ENCODE results near the gene TLL1.

TLL1 gene

DNA sequence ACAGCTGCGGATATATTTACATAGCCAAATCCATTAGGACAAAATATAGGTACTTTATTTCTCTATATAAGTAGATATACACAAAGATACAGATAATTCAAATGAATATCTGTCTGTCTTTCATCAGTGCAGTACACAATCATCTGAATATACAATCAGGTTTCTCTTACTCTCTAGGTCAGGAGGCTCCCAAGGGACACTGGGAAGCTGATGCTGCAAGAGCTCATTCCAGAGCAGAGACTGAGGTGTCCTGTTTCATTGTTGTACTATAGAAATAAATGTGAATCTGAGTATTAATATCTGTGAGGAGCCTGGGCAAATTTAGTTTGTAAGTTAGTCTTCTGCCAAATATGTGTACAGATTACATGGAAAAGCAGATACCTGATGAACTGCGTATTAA, 4.2 kb downstream of the TLL1 start:
- peak; percentile 72 for DNase-seq (ENCODE audit: low read depth)
- TF ChIP-seq, protein P1, sequence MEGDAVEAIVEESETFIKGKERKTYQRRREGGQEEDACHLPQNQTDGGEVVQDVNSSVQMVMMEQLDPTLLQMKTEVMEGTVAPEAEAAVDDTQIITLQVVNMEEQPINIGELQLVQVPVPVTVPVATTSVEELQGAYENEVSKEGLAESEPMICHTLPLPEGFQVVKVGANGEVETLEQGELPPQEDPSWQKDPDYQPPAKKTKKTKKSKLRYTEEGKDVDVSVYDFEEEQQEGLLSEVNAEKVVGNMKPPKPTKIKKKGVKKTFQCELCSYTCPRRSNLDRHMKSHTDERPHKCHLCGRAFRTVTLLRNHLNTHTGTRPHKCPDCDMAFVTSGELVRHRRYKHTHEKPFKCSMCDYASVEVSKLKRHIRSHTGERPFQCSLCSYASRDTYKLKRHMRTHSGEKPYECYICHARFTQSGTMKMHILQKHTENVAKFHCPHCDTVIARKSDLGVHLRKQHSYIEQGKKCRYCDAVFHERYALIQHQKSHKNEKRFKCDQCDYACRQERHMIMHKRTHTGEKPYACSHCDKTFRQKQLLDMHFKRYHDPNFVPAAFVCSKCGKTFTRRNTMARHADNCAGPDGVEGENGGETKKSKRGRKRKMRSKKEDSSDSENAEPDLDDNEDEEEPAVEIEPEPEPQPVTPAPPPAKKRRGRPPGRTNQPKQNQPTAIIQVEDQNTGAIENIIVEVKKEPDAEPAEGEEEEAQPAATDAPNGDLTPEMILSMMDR (conservative IDR thresholded peaks at IDR 0.05; ENCODE audit: low read depth, low read length) = no peak
- no peak overlapping the region for H3K4me3 ChIP-seq (ENCODE audit: low read depth, low read length)

DNA sequence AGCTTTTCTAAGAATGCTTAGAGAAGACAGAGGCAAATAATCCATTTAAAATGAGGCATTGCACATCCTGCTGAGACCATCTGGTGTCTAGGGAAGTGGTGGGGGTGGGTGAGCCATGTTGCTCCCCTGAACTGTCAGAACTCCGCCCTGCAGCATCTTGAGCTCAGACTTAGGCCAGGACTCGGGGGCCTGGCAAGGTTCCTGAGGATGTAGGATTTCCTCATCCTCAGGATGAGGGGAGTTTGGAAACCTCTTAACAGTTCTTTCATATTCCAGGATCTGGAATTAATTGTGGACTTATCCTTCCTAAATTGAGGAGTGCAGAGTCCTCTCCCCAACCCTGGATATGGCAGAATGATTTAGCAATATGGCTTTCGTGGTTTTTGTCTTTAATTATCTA, 6.6 kb downstream of the TLL1 start:
- H3K4me3 ChIP-seq (ENCODE audit: low read depth, low read length) = no peak overlapping the region
- no peak for DNase-seq (ENCODE audit: low read depth)
- TF ChIP-seq, protein P1 (conservative IDR thresholded peaks at IDR 0.05; ENCODE audit: low read depth, low read length) = no peak

DNA sequence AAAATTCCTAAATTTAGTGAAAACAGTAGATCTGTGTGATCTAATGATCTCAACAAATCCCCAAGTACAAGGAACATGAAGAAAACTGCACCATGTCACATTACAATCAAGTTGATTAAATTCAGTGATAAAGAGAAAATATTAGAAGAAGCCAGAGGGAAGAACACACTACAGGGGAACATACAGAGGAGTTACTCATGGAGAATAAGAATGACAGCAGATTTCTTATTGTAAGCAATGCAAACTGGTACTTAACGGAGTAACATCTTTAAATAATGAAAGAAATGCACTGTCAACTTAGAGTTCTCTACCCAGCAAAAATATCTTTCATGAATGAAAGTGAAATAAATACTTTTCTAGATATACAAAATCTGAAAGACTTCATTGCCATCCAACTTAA, 21.1 kb downstream of the TLL1 start:
- no peak for DNase-seq (ENCODE audit: low read depth)
- H3K4me3 ChIP-seq (ENCODE audit: low read depth, low read length) = no peak overlapping the region
- TF ChIP-seq, protein P1 (conservative IDR thresholded peaks at IDR 0.05; ENCODE audit: low read depth, low read length) = no peak

DNA sequence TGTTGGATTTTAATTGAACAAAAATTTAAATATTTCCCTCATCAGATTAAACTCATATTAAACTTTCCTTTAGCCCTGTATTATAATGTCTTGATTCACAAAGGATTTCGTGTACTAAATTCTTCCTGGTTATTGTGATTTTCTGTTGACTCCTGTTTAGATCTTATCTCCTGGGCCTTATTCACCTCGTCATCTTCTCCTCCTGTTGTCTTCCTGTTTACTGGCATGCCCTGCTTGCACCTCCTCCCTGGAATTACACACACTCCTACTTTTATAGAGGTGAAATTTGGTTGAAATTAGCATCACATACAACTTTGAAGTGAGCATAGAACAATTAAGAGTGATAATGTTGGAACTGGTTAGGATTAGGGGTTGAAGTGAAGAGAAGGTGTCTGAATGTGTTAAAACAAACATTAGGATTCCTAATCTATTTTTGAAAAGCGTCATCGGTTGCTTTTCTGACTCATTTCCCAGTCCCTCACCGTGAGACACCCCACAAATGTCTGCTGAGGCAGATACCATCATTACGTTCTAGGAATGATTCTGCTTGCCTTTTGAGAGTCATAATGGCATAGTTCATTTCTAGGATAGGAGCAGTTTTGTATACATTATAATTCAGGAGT, 32.5 kb downstream of the TLL1 start:
- no peak for DNase-seq (ENCODE audit: low read depth)
- TF ChIP-seq, protein P1 (conservative IDR thresholded peaks at IDR 0.05; ENCODE audit: low read depth, low read length) = no peak

DNA sequence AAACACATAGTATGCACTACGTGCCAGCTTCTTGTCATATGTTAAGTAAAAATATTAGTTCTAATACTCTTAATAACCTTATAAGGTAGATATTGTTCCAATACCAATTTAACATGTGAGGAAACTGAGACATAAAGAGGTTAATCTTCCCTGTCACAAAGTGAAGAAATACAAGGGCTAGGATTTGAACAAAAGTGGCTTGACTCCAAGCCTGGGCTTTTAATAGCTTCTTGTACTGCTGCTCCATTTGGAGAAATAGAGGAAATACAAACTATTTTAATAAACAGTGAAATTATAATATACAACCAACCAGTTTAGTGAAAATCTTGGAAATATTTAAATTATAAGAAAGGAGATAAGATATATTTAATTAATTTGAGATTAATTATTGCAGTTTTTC, 33.2 kb downstream of the TLL1 start:
- H3K4me3 ChIP-seq (ENCODE audit: low read depth, low read length) = no peak overlapping the region
- DNase-seq (ENCODE audit: low read depth) = no peak
- TF ChIP-seq, protein P1 (conservative IDR thresholded peaks at IDR 0.05; ENCODE audit: low read depth, low read length) = no peak

More for the DNA sequence above, 32.5 kb downstream of the TLL1 start:
- H3K4me3 ChIP-seq (ENCODE audit: low read depth, low read length) = no peak overlapping the region

DNA sequence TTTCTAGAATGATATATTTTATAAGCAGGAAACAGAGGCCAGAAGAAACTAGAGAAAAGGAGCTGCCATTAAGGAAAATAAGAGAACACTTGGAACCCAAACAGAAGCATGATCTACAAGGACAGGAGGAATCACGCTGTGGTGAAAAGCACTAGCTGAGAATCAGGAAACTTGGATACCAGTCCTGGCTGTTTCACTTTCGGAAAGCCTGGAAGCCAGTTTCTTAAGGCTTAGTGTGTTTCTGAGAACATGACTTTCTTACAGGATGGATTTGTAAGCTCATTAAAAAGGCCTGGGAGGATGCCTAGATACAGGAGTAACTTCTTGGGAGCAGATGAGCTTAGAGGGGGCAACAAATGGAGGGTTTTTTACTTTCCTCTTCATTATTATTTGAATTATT, 36.9 kb downstream of the TLL1 start:
- no peak overlapping the region for H3K4me3 ChIP-seq (ENCODE audit: low read depth, low read length)
- TF ChIP-seq, protein P1 (conservative IDR thresholded peaks at IDR 0.05; ENCODE audit: low read depth, low read length) = no peak
- DNase-seq (ENCODE audit: low read depth) = no peak

DNA sequence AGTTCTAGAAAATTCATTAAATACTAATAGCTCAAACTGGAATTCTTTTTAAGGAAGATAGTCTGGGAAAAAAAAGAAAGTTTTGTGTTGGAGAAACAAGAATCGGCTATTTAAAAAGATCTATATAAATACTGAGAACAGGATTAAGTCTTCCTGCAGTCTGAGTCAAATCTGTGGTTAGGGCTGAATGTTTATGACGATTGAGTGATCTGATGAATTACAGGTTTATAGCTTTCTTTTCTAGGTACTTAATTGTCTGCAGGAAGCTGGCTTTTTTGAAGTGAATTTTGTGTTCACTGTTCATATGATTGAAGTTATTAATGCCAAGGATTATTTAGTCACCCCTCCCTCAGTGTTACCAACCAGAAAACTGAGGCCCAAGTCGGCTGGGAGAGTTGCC, 42.2 kb downstream of the TLL1 start:
- no peak overlapping the region for H3K4me3 ChIP-seq (ENCODE audit: low read depth, low read length)
- DNase-seq (ENCODE audit: low read depth) = no peak
- TF ChIP-seq, protein P1 (conservative IDR thresholded peaks at IDR 0.05; ENCODE audit: low read depth, low read length) = no peak
